Brain microvascular endothelial cell (primary cell): ENCODE measurements around the gene LDLRAD3.

ENCODE experiments used
- DNase-seq: peaks from one replicate; pipeline ENCODE4 v3.0.0-alpha.2; 2020
- H3K27ac ChIP-seq: fragments of 250-450 bp; sonication (Bioruptor Pico); 2 replicates; pipeline ENCODE4 v1.5.1; 2020; ENCODE audit warnings: mild to moderate bottlenecking, moderate library complexity
- H3K27me3 ChIP-seq: fragments of 250-450 bp; sonication (Bioruptor Pico); replicated peaks from 2 replicates; pipeline ENCODE4 v1.5.1; 2020; ENCODE audit warnings: mild to moderate bottlenecking
- H3K36me3 ChIP-seq: fragments of 250-450 bp; sonication (Bioruptor Pico); replicated peaks from 2 replicates; pipeline ENCODE4 v1.5.1; 2020; ENCODE audit warnings: mild to moderate bottlenecking
- H3K4me3 ChIP-seq: 2 replicates; pipeline ENCODE4 v1.5.1; 2011; ENCODE audit warnings: low read depth, mild to moderate bottlenecking, control low read depth, low read length, moderate library complexity
- CTCF ChIP-seq: IDR thresholded peaks from 2 replicates; pipeline ENCODE4 v1.5.1; 2011; ENCODE audit warnings: low read depth, mild to moderate bottlenecking, moderate library complexity, low read length, control low read depth, inconsistent platforms; ENCODE audit errors: missing control alignments
- in situ Hi-C: cut with HindIII; loops from 2 replicates; pipeline ENCODE4 v1.10.0; 2017; ENCODE audit warnings: low sequenced_read_pairs, low pct_ligation_motif_present

Gene LDLRAD3

GRCh38 chr11:36070213-36070953 lies 126.5 kb downstream of the LDLRAD3 start:
- in situ Hi-C loops, result no loop called here
- no peaks in the 10 kb centered on the region for H3K36me3 ChIP-seq
- no peak overlapping the region for H3K4me3 ChIP-seq

GRCh38 chr11:36070954-36071330 lies 127.1 kb downstream of the LDLRAD3 start:
- Histone ChIP-seq H3K36me3 (no peaks in the 10 kb centered on the region), H3K27ac (no peak overlapping the region), H3K27me3 (no peaks in the 10 kb centered on the region), H3K4me3 (no peak overlapping the region)
- in situ Hi-C loops, result no loop called here
- TF ChIP-seq CTCF, result no peak
- DNase-seq, result no peak

More at GRCh38 chr11:36070213-36070953, 126.5 kb downstream of the LDLRAD3 start:
- no peak overlapping the region for H3K27ac ChIP-seq
- TF ChIP-seq CTCF, result no peak
- no peaks in the 10 kb centered on the region for H3K27me3 ChIP-seq
- DNase-seq, result no peak

- no peak overlapping the region for H3K27ac ChIP-seq
- TF ChIP-seq CTCF, result no peak
- H3K27me3 ChIP-seq, result no peaks in the 10 kb centered on the region
- H3K4me3 ChIP-seq, result no peak overlapping the region
- no peaks in the 10 kb centered on the region for H3K36me3 ChIP-seq
- no peak for DNase-seq
- in situ Hi-C loops, result no loop called here
These were observed 128.1 kb downstream of the LDLRAD3 start for GRCh38 chr11:36071917-36072500.

- Histone ChIP-seq H3K27me3 (no peaks in the 10 kb centered on the region), H3K27ac (peak overlapping the region; percentile 22), H3K4me3 (no peak overlapping the region), H3K36me3 (no peaks in the 10 kb centered on the region)
- TF ChIP-seq CTCF, result no peak
- DNase-seq, result peak; percentile 73
- in situ Hi-C loops, result no loop called here
These were observed 129.7 kb downstream of the LDLRAD3 start for GRCh38 chr11:36073411-36074203.

GRCh38 chr11:36074941-36075431 lies 131.1 kb downstream of the LDLRAD3 start:
- H3K36me3 ChIP-seq, result no peaks in the 10 kb centered on the region
- no peak overlapping the region for H3K4me3 ChIP-seq
- no peak for TF ChIP-seq CTCF
- no peaks in the 10 kb centered on the region for H3K27me3 ChIP-seq
- in situ Hi-C loops, result no loop called here
- DNase-seq, result peak; percentile 65
- peak overlapping the region; percentile 51 for H3K27ac ChIP-seq
